Urinary bladder (tissue), 4 donors: ENCODE measurements around the gene ATAT1. TPM values are rescaled to one million over a fixed set of nuclear protein-coding genes. Genes with fewer than 3 reads are reported as not detected.

Experiments used
- DNase-seq: peaks from one replicate; pipeline ENCODE4 v3.0.0-alpha.2; 2015; ENCODE audit errors: extremely low spot score
- H3K27ac ChIP-seq: one replicate; pipeline ENCODE4 v1.5.1; 2013; ENCODE audit warnings: low read depth, mild to moderate bottlenecking, moderate library complexity
- H3K36me3 ChIP-seq: one replicate; pipeline ENCODE4 v1.6.1; 2013; ENCODE audit warnings: mild to moderate bottlenecking, moderate library complexity; ENCODE audit not compliant: insufficient read depth
- H3K4me1 ChIP-seq: one replicate; pipeline ENCODE4 v1.6.1; 2013; ENCODE audit warnings: mild to moderate bottlenecking, moderate library complexity; ENCODE audit not compliant: insufficient read depth
- H3K4me3 ChIP-seq: one replicate; pipeline ENCODE4 v1.5.1; 2013; ENCODE audit warnings: low read depth, low read length
- WGBS: extraction: QIAGEN DNeasy Blood & Tissue Kit; methylation state at CpG from one replicate; pipeline ENCODE4 v1.1.7; 2013; 5-methylcytosine and 5-hydroxymethylcytosine counted together
- polyA plus RNA-seq: library from polyadenylated mRNA; stranded (reverse); fragments of 200-250 nt; gene quantifications from one replicate; pipeline ENCODE4 v1.2.3, GENCODE V29; 2013
- small RNA-seq: library from RNA; depleted of rRNA; stranded (forward); fragments of <200 nt; gene quantifications from one replicate; pipeline ENCODE3, GENCODE V24; 2014
- total RNA-seq: library from RNA; depleted of rRNA; stranded (reverse); fragments of >200 nt; gene quantifications from one replicate; pipeline ENCODE4 v1.2.3, GENCODE V29; 2014
- donor health status: healthy with polysubstance abuse.
- donor health status: healthy.

ATAT1 gene
- total and polyA plus RNA-seq, 2 donors = 7.6 to 9.4 TPM

- no peaks in the 10 kb centered on the region for H3K4me1 ChIP-seq
- peak overlapping the region; percentile 67 for H3K4me3 ChIP-seq
- WGBS = 9% methylated on average over 22 of the region's 22 CpGs
- no peaks in the 10 kb centered on the region for H3K36me3 ChIP-seq
- no peak for DNase-seq
- peak overlapping the region; percentile 98 for H3K27ac ChIP-seq
Measured at GRCh38 chr6:30687659-30688431, 61.2 kb downstream of the ATAT1 start.

- DNase-seq = no peak
- no peaks in the 10 kb centered on the region for H3K4me1 ChIP-seq
Measured at GRCh38 chr6:30688569-30688968, 61.9 kb downstream of the ATAT1 start.

GRCh38 chr6:30689022-30689865, 62.6 kb downstream of the ATAT1 start:
- DNase-seq = no peak
- Histone ChIP-seq H3K36me3 (no peaks in the 10 kb centered on the region), H3K4me1 (no peaks in the 10 kb centered on the region), H3K27ac (peak overlapping the region; percentile 98), H3K4me3 (no peak overlapping the region)
- 83% methylated on average over 11 of the region's 11 CpGs for WGBS

More at GRCh38 chr6:30688569-30688968, 61.9 kb downstream of the ATAT1 start:
- H3K27ac ChIP-seq = peak overlapping the region; percentile 98
- no peaks in the 10 kb centered on the region for H3K36me3 ChIP-seq
- WGBS = 83% methylated on average over 9 of the region's 9 CpGs
- no peak overlapping the region for H3K4me3 ChIP-seq

GRCh38 chr6:30689985-30690384, 63.3 kb downstream of the ATAT1 start:
- H3K4me3 ChIP-seq = no peak overlapping the region
- peak overlapping the region; percentile 97 for H3K27ac ChIP-seq
- 21% methylated on average over 4 of the region's 4 CpGs for WGBS
- DNase-seq = no peak
- no peaks in the 10 kb centered on the region for H3K36me3 ChIP-seq
- H3K4me1 ChIP-seq = no peaks in the 10 kb centered on the region

GRCh38 chr6:30690403-30691207, 63.9 kb downstream of the ATAT1 start, which contains the start of gene NRM:
Gene NRM (minus strand): TSS chr6:30690984. CDS start chr6:30690974, 10 bp downstream.
- under 1% methylated on average over 40 of the region's 40 CpGs for WGBS
- H3K4me1 ChIP-seq = no peaks in the 10 kb centered on the region

GRCh38 chr6:30691208-30691847, 64.7 kb downstream of the ATAT1 start:
- peak overlapping the region; percentile 97 for H3K27ac ChIP-seq
- WGBS = 12% methylated on average over 8 of the region's 8 CpGs
- no peak for DNase-seq
- peak overlapping the region; percentile 56 for H3K4me3 ChIP-seq
- no peaks in the 10 kb centered on the region for H3K4me1 ChIP-seq
- no peaks in the 10 kb centered on the region for H3K36me3 ChIP-seq

More at GRCh38 chr6:30690403-30691207, 63.9 kb downstream of the ATAT1 start, which contains the start of gene NRM:
- H3K27ac ChIP-seq = peak within 1 kb of the TSS; percentile 97
- H3K4me3 ChIP-seq = peak within 1 kb of the TSS; percentile 56
- peak; percentile 84 for DNase-seq
- no peaks in the 10 kb centered on the region for H3K36me3 ChIP-seq

Small RNA genes lying within 50 kb of the gene (small RNA-seq; reads per million reads assigned to genes)
- gene MIR877 = 7.7 reads per million, percentile 93 among the genes with 10 or more reads in this experiment

Other genes starting within 250 kb of the ATAT1 start
- 141 TPM for gene HLA-E, start 137.4 kb upstream of the ATAT1 start, total RNA-seq
- 564 TPM for gene HLA-E, start 137.4 kb upstream of the ATAT1 start, polyA plus RNA-seq
- gene GNL1, start 70.4 kb upstream of the ATAT1 start, total RNA-seq = 30.9 TPM
- gene GNL1, start 70.4 kb upstream of the ATAT1 start, polyA plus RNA-seq = 63.7 TPM
- 8.5 TPM for gene PRR3, start 69.6 kb upstream of the ATAT1 start, total RNA-seq
- gene PRR3, start 69.6 kb upstream of the ATAT1 start, polyA plus RNA-seq = 11.0 TPM
- 16.0 TPM for gene ABCF1, start 55.4 kb upstream of the ATAT1 start, total RNA-seq
- 42.8 TPM for gene ABCF1, start 55.4 kb upstream of the ATAT1 start, polyA plus RNA-seq
- 18.2 TPM for gene PPP1R10, start 9.6 kb upstream of the ATAT1 start, total RNA-seq
- 25.6 TPM for gene PPP1R10, start 9.6 kb upstream of the ATAT1 start, polyA plus RNA-seq
- 64.7 TPM for gene MRPS18B, start 9.0 kb upstream of the ATAT1 start, total RNA-seq
- 58.6 TPM for gene MRPS18B, start 9.0 kb upstream of the ATAT1 start, polyA plus RNA-seq
- 6.3 TPM for gene C6orf136, start 20.3 kb downstream of the ATAT1 start, total RNA-seq
- gene C6orf136, start 20.3 kb downstream of the ATAT1 start, polyA plus RNA-seq = 15.9 TPM
- gene DHX16, start 46.1 kb downstream of the ATAT1 start, total RNA-seq = 16.8 TPM
- 29.5 TPM for gene DHX16, start 46.1 kb downstream of the ATAT1 start, polyA plus RNA-seq
- gene PPP1R18, start 59.8 kb downstream of the ATAT1 start, total RNA-seq = 32.7 TPM
- 81.9 TPM for gene PPP1R18, start 59.8 kb downstream of the ATAT1 start, polyA plus RNA-seq
- gene NRM, start 64.1 kb downstream of the ATAT1 start, total RNA-seq = 7.0 TPM
- 20.3 TPM for gene NRM, start 64.1 kb downstream of the ATAT1 start, polyA plus RNA-seq
- gene MDC1, start 90.4 kb downstream of the ATAT1 start, total RNA-seq = 9.8 TPM
- gene MDC1, start 90.4 kb downstream of the ATAT1 start, polyA plus RNA-seq = 18.3 TPM
- gene TUBB, start 93.5 kb downstream of the ATAT1 start, total RNA-seq = 376 TPM
- 332 TPM for gene TUBB, start 93.5 kb downstream of the ATAT1 start, polyA plus RNA-seq
- 40.0 TPM for gene FLOT1, start 115.8 kb downstream of the ATAT1 start, total RNA-seq
- 298 TPM for gene FLOT1, start 115.8 kb downstream of the ATAT1 start, polyA plus RNA-seq
- gene IER3, start 117.7 kb downstream of the ATAT1 start, total RNA-seq = 4.8 TPM
- 71.9 TPM for gene IER3, start 117.7 kb downstream of the ATAT1 start, polyA plus RNA-seq